ENCODE data around the gene CHST15.
"Not testable (repeated sequence)": the region's sequence is repeated elsewhere in the genome, so short reads cannot be mapped to it uniquely, and the experiment has no call there.

Gene CHST15

GRCh38 chr10:124097883-124098282, 4.5 kb upstream of the CHST15 start:
- DNase-seq: no peak

GRCh38 chr10:124096494-124096893, 3.1 kb upstream of the CHST15 start:
- DNase-seq: no peak

- DNase-seq: not testable (repeated sequence)
Observed at GRCh38 chr10:124095801-124096200, 2.4 kb upstream of the CHST15 start.

- no peak for DNase-seq
Observed at GRCh38 chr10:124095096-124095495, 1.7 kb upstream of the CHST15 start.

DNA sequence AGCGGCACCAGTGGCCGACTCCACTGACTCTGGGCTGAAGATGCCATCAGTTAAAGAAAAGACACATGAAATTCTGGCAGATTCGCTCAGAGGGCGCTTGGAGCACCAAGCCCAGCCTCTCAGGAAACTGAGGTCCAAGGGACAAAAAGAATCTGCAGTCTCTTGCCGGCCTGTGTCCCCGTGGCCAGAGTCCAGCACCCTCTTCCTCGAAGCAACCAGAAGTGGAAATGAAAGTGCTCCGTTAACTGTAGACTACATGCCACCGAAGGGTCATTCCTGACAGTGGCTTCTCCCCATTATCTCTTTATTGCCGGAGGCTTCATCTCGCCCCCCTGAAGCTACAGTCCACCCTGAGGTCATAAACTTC, 1.0 kb upstream of the CHST15 start:
- no peak for DNase-seq

- DNase-seq: not testable (repeated sequence)
Observed at GRCh38 chr10:124093774-124094418, 498 bp upstream of the CHST15 start.

GRCh38 chr10:124092250-124092859, 1.0 kb downstream of the CHST15 start:
- no peak for DNase-seq

GRCh38 chr10:124091646-124092249, 1.6 kb downstream of the CHST15 start:
- DNase-seq: no peak

GRCh38 chr10:124090601-124091209, 2.7 kb downstream of the CHST15 start:
- DNase-seq: no peak

- no peak for DNase-seq
Observed at GRCh38 chr10:124089859-124090258, 3.5 kb downstream of the CHST15 start.

DNA sequence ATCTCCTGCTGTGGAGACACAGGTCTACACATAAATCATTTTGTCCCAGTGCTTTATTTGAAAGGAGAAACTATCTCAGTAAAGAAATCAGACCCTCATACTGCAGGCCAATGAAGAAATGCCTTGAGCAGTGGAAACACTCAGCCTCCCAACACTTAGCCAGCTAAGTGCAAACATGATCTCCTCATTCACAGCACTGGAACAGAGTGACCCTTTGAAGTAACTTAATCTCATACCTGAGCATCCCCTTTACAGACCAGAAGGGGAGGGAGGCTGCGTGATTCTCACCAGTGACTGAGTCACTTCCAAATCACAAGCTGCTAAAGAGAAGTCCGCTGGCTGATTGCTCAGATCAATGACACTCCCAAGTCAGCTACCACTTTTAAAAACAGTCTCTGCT, 4.5 kb downstream of the CHST15 start:
- DNase-seq: no peak

GRCh38 chr10:124087672-124088634, 5.4 kb downstream of the CHST15 start:
- peak; percentile 7 for DNase-seq

GRCh38 chr10:124086787-124087671, 6.4 kb downstream of the CHST15 start:
- DNase-seq: no peak

DNA sequence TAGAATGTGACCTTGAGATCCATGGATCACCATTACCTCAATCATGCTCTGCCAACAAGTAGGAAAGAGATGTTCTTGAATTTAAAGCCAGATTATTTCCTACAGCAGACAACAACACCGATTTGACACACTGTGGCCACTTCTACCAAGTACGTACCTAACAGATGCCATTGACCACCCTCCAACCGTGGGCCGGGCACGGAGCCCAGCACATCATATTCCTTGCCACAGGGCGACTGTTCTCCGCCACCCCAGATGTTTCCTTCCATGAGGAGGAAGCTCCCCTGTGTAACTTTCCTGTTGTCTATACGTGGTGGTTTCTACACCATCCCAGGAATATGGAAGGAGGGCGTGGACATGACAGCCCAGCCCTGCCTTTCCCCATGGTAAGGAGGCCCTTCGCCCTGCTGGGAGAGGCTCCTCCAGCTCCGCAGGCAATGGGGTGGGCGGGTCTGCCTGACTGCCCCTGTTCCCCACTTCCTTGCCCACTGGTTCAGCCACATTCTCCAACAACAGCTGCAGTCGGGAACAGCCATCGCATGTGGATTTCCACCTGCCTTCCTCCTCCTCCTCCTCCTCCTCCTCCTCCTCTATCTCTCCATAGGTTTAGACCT, 7.2 kb downstream of the CHST15 start:
- no peak for DNase-seq

DNA sequence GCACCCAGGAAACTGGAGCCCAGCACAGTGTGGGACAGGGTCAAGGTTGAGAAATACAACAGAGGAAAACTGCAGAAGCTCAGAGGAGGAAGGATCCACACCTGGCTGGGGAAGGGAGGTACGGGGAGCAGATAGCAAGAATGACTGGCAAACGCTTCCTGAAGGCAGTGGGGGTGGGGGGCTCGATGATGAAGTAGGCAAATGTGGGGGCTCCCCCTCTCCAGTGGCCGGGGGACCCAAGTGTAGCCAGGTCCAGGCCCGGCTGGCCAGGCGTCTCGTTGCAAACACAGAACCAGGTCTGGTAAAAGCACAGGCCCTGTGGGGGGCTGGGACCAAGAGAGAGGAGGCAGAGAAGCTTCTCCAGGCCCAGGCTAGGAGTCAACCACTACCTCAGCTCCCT, 7.7 kb downstream of the CHST15 start:
- DNase-seq: no peak

DNA sequence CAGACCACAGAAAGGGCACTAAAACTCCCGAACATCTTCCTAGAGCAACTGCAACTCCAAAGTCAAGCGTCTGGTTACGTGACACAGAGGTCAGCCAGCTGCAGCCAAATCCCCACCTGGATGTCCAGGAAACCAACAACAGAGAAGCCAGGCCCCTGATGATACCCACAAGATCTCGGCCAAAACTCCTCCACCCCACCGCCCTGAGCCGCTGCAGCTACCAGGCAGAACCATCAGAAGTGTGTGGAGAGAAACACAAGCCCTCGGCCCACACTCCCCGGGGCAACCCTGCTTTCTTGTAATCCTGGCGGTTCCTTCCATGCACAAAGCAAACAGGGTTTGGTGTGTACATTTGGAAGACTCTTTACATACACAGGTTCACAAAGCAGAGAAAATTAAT, 8.7 kb downstream of the CHST15 start:
- no peak for DNase-seq

GRCh38 chr10:124083740-124084397, 9.5 kb downstream of the CHST15 start:
- no peak for DNase-seq

DNA sequence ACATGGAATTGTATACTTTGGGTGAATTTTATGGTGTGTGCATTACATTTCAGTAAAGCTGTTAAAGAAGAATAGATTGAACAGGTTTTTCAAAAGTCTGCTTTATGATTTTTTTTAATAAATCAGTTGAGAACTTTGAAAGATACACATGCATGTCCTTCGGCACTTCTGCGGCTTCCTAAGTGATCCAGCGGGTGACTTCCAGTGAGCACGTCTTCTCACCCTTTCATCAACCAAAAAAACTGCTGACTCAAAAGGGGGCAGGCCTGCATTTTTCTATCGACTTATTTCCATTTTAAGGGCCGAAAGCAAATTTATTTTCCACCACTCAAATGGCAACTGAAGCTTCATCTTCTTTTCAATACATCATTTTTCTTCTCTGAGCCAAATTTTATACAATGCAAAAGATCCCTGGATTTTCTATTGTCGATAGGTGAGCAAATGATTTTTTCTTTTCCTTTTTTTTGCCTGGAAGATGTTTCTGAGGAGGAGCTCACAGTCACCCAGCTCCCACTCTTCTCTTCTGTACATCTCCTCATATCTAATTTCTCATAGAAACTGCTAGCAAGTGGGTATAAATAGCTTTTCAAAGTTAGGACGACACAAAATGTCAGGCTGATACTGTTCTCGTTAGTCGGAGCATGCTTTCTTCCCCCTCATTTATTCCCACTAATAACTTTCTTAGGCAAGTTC, 10.2 kb downstream of the CHST15 start:
- DNase-seq: no peak

GRCh38 chr10:124082555-124082954, 10.8 kb downstream of the CHST15 start:
- no peak for DNase-seq

DNA sequence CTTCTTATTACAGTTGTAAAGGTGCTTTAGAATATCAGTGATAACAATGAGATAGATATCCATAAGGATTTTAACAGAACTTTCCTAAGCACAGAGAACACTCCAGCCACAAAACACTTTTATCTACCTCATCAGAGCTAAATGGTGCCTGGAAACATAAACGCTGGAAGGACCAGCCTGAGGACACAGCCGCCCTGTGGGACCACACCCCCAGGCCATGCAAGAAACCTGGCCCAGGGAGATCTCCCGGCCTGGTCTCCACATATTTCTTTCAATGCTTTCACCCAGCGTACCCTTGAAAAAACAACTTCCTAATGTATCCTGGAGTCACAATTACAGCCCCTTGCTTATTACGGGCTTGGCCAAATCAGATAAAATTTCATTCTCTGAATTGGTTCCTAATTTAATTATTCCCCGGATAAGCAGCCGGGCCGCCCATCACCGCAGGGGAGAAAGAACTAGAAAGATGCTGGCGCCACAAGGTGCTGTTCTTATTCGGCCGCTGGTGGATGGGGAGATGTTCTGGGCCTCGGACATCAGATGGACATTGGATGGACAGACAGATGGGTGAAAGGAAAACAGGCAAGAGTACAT, 11.8 kb downstream of the CHST15 start:
- DNase-seq: no peak
